Fibroblast of upper back skin (primary cell): ENCODE measurements around the gene CALCB.

Experiments used
- DNase-seq: peaks from one replicate; pipeline ENCODE4 v3.0.0-alpha.2; 2013

The CALCB gene

DNA sequence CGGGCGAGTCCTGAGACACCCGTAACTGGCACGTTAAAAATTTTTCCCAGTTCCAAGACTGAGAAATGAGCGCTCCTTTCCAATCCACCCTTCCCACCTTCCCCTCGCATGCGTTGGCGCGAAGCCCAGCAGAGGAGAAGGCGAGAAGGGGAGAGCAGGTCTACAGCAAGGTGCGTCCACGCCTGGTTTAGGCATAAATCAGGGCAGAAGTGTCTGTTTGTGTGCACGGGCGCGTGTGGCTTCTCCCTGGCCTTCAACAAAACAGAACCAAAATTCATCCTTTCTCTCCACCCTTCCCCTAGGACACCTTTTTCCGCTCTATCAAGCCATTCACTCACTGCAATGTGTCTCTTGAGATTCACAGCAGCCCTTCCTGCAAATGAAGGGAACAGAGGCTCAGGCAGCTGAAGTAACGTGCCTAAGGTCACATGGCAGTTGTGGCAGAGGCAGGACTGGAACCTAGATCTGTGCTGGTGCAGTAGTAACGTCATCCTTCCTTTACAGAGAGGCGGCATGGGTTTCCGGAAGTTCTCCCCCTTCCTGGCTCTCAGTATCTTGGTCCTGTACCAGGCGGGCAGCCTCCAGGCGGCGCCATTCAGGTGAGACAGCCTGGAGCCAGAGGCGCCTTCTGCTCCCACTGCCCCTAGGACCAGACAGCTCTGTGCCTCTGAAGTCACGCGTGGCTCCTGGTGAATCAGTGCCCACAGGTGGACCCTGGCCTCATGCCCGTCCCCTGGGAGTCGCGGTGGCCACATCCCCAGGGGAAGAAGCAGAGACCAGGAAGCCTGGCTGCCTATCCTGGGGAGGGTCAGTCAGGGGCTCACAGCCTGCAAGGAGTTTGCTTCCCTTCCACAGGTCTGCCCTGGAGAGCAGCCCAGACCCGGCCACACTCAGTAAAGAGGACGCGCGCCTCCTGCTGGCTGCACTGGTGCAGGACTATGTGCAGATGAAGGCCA lies 1.1 kb downstream of the CALCB start:
- DNase-seq = peak; percentile 61

DNA sequence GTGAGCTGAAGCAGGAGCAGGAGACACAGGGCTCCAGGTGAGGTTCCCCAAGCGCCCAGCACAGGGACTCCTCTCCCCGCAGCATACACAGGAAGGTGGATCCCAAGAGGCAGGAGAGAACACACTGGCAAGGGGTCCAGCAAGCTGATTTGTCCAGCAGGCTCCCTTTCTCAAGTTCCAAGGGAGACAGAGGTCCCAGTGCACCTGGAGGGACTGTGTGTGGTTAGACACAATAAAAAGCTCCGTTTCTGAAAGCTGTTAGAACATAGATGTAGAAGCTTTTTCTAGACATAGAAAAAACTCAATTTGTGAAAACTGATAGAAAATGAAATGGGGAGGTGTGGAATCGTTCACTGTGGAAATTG lies 1.8 kb downstream of the CALCB start:
- DNase-seq = no peak

DNA sequence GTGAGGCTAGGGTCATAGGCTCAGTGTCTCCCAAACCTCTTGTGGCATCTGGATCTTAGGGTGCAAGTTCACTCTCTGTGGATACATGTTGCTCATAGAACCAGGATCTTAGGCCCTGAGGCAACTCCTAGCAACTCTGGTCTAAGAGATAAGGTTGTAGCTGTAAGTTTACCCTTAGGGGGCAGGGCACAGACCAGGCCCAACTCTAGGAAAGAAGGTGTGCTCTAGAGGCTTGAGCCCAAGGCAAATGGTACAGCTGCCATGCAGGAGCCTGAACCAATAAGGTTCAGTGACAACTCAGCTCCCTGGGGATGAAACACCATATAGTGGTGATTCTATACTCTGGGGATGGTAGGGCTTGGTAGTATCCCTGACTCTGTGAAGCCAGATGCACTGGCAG lies 17.8 kb downstream of the CALCB start:
- no peak for DNase-seq

DNA sequence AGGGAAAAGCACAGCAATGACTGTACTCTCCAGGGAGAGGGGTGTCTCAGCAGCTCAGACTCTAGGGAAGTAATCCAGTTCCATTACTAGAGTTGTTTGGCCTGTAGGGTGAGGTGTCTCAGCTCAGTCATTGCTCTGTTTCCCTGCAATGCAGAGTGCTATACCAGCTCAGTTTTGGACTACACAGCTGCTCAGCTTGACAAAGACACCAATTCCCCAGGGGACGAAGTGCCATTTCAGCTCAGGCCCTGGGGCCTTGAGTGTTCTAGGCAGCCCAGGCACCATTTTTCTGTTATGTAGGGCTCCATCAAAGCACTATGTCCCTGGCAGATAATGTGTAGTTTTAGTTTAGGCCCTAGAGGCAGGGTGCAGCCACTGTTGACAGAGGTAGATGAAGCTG lies 18.2 kb downstream of the CALCB start:
- DNase-seq = no peak

DNA sequence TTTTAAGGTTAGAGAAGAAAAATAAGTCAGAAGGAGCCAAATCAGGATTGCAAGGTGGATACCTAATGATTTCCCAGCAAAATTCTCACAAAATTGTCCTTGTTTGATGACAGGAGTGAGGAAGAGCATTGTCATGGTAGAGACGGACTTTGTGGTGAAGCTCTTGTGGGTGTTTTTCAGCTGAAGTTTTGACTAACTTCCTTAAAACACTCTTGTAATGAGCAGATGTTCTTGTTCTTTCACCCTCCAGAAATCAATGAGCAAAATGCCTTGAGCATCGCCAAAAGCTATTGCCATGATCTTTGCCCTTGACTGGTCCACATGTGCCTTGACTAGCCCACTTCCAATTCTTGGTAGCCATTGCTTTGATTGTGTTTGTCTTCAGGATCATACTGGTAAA lies 20.0 kb downstream of the CALCB start:
- DNase-seq = no peak

DNA sequence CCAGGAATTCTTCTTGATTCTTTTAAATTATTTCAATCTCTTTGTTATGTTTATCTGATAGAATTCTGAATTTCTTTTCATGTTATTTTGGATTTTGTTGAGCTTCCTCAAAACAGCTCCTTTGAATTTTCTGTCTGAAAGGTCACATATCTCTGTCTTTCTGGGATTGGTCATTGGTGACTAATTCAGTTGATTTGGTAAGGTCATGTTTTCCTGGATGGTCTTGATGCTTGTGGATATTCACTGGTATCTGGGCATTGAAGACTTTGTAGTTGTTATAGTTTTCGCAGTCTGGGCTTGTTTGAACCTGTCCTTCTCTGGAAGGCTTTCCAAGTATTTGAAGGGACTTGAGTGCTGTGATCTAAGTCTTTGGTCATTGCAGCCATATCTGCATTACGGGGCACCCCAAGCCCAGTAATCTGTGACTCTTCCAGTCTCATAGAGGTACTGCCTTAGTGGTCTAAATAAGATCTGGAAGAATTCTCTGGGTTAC lies 22.4 kb downstream of the CALCB start:
- DNase-seq = no peak

DNA sequence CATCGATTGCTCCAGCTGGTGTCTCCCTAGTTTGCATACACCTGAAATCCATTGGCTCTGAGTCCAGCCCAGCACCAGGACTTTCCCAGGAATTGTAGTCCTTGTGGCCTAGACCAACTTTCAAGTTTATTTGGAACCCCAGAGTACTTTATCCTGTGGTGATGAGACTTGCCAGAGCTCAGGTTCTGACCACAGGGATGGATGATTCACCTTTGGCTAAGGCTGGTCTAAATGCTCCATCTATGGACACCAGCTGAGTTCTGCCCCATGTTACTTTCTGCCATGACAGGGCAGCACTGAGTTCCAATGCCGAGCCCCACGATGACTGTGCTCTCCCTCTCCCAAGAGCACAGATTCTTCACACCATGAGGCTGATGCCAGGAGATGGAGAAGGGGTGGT lies 24.0 kb downstream of the CALCB start:
- DNase-seq = no peak

DNA sequence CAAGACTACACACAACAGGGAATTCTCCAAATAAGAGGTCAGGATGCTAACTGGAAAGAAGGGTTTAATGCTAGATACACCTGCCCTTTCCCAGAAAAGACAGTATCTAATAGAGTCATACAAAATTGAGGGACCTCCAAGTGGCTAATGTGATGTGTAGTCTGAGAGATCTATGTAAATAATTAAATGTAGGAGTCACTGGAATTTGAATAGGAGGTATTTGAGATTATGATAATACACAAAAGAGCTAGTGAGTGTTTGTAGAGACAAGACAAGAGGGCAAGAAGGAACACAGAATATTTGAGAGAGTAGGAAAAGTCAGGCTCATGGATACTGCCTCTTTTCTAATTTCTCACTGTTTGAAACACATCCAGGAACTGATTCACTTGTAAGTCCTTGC lies 25.9 kb downstream of the CALCB start:
- no peak for DNase-seq

DNA sequence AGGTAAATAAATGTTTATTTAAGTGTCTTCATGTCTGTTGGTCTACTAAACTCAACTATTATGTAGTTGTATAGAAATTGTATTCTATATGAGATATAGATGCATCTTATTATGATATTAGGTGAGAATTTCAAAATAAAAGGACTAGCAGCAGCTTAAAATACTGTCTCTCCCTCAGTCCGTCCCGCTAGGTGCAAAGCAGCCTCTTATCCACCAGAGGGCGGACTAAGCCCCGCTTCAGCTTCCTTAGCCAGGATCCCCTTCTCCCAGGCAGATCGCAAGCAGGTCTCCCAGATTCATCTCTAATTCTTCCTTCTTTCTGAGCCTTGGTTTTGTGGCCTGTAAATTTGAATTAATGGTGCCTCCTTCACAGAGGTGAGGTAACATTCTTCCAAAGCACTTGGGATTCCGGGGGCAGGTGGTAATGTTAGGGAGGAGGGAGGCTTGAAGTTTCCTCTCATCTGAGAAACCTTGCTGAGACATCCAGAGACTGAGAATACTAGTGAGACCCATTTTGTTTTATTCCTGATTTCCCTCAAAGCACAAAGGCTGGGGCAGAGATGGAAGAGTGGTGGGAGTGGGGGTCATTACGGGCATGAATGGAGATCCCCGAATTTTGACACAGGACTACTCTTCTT lies 27.8 kb downstream of the CALCB start:
- peak; percentile 61 for DNase-seq

DNA sequence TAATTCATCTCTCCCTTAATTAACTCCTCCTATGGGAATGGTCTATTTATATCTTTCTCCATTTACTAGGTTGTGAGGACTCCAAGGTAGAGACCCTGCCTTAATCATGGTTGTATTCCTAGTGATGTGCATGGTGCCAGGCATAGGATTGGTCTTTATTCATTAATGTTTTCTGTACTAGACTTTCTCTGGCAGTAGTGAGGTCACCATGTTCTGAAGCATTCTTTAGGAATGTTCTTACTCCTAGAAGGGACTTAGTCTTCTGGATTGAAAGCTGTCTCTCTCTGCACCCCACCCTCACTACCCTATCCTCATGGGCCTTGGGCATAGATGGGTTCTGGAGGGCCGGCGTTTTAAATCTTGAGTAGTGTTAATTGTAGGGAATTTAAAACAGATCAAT lies 30.8 kb downstream of the CALCB start:
- no peak for DNase-seq

DNA sequence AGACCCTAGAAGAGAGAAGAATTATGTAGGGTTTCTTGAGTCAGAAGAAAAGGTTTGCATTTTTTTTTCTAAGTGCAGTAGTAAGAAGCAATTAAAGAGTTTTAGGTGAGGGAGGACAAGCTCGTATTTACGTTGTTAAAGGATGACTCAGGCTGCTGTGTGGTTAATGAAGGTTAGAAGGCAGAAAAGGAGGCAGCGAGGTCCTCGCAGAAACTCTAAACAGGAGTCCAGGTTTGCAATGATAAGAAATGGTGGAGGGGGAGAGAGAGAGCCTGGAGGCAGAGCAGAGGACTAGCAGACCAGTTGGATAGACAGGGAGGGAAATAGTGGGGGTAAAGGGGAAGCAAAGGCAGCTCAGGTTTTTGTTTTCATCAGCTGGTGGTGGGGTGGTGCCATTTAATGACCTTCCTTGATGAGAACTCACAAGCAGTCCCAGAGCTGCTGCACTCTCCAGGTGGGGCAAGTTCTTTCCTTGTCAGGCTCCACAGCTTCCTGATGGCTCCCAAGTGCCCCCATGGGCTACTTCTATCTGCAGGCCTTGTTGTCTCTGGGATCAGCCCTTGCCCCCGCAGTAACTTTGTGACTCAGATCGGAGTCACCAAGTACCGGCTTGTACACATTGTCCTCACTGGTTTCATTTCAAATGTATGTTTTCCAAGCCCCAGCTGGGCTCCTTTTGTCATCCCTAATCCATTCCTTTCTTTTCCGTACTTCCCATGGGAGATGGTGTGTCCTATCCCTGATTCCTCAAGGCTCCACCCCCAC lies 33.0 kb downstream of the CALCB start:
- DNase-seq = peak; percentile 63

DNA sequence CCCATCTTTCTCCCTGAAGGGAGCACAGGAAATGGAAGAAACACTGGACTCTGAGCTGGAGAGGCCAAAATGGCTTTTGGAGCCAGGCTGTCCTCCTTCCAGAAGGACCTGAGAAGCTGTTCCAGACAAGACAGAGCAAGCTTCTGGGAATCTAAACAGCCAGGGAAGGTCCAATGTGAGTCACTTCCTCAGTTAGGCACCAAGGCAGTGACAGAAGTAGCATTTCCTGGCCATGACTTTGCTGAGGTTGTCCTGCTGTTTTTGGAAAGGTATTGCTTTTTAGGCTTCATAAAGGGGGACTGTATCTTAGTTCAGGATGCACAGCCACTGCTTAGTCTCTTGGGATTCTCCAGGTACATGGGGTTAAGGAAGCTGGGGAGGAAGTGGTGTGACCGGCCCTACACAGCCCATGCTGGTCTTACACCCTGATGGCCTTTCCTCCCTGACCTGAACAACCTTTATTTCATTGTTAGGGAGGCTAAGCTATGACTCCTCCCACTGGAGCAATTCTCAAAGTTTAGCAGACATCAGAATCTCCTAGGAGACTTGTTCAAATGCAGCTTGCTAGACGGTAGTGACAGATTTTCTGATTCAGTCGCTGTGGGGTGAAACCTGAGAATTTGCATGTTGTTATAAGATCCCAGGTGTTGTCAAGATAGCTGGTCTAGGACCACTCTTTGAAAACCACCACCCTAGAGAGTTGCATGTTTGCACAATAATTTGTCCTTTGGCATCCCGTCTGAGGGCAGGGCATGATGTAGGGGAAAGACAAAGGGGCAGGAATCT lies 34.5 kb downstream of the CALCB start:
- DNase-seq = no peak

DNA sequence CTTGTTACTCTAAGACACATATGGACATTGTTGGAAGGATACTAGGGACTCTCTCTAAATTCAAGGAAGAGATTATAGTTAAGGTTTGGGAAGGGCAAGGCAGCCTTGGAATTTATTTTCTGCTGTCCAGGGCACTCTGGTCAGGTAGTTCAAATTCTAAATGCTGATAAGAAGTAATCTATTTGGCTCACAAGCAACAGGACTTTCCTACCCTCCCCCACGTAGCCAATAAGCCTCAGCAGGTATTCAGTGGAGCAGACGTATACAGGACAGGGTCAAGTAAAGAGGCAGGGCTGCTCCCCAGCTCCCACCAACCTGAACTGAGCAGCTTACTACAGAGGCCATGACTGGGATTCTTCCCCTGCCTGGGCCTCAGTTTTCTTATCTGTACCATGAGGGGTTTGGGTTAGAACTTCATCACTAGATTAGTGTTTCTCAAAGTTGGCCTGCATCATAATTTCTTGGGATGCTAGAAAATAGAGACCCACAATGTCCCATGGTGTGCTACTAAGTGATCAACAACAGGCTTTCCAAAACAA lies 35.3 kb downstream of the CALCB start:
- DNase-seq = no peak

DNA sequence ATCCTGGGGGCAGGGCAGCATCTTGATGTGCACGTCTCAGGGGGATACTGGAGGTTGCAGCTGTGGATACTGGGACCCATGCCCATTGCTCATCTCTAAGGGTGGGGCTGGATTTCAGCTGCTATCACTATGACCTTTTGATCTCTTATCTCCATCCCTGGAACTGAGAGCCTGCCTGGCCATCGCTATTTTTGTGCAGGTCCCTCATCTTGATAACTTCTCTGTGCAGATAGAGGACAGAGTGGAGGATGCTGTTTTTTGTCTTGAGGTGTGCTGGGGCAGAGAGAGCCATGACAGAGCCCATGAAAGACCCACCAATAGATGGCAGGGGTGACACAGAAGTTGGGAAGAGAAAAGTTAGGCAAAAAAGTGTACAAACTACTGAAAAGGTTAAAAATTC lies 36.2 kb downstream of the CALCB start:
- no peak for DNase-seq

DNA sequence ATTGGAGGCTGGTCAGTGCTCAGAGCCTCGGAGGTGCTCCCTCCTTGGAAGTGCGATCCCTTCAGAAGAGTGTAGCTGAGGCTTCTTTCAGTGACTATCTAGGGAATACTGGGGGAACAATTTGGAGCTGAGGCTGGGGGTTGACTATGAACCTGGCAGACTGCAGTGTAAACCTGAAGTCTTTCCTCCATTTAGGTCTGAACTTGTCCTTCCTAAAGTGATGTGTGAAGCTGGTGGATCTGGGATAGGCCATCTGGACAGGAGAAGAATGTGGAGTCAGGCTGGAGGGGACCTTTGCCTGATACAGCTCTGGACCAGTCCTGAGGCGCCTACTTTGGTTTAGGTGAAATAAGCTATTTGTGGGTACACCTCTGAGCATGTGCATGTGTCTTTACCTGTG lies 37.8 kb downstream of the CALCB start:
- DNase-seq = no peak

DNA sequence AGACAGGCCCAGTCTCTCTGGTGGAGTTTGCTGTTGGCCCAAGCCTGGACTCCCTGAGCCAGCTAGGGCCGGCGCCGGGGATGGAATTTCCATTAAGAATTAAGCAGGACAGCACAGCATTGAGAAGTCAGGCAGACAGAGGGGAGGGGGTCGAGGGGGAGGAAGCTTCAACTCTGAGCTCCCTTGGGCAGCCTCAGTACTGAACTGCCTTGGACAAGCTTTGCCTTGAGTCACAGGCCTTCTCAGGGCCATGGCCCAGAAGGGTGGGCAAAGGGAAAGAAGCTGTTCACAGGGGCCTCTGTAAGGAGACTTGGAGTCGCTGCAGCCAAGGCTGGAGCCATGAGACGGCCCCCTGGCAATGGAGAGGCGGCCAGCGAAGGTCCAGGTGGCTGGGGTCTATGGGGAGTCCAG lies 38.7 kb downstream of the CALCB start:
- no peak for DNase-seq

DNA sequence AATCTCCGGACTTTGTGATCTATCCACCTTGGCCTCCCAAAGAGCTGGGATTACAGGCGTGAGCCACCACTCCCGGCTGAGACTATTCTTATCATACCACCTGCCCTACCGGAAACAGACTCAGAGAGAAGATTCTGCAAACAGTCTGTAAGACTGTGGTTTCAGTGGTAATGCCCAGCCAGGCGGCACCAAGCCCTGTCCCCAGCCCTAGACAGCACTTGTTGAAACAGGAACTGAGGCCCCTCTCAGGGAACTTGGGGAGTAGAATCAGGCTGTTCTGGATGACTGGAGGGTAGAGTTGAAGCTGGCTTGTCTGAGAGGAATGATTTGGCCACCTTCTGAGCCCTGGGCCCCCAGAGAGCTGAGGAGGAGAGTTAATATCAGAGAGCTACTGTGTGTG lies 40.0 kb downstream of the CALCB start:
- no peak for DNase-seq

DNA sequence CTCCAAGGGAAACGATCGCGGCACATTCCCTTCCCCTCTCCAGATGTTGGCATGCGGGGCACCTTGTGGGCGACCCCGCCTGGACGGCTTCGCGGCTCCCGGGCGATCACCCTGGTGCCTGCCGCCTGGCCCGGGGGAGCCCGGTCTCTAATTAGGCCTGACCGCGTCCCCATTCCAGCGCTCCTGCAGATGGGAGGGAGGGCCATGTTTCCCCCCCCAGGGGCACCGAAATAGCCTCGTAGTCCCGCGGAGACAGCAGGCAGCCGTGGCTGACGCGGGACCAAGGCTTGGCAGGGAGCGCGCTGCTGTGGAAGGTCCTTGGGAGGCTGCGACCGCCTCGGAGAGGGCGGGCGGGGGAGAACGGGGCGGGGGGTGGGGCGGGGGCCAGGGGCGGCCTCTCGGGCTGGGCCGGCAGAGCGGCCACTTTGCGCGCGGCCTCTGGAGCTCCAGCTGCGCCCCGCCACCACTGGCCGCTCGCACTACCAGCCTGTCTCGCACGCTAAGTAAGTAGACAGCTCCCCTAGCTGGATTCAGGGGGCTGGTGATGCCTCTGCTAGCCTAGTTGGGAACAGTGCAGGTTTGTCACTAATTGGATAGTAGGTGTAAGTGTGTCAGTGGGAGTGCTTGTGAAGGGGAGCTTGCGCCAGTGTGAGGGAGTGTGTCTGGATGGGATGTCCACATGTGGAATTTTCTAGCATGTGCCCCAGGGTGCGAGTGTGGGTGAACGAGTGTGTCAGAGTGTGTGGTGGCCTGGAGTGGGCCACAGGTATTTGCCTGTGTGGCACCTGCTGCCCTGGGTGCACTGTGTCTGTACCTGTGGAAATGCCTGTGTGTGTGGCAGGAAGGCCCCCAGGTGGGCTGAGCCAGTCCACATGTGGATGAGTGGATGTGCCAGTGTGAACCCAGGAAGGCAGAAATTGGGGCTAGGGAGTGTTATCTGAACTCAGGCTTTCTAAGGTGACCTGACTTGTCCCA lies 41.4 kb downstream of the CALCB start, which contains the start of gene INSC:
Gene INSC, plus strand, starts transcription at position 423 of the 975 bp plus-strand sequence. CDS start 34,252 bp downstream, outside the sequence.
- DNase-seq = no peak

DNA sequence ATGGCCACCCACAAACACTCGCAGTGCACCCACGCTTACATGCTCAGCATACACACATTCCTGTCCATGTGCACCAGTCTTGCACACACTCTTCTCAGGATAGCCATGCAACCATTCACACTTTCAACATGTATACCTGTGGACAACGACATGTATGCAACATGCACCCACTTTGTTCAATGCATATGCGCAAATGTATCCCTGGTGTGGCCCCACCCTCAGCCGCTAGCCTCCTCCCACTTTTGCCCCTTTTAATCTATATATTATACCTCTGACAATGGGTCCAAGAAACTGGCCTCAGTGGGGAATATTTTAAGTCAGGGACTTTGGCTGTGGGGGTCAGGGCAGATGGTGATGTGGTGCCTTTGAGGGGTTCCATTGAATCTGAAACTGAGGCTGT lies 42.3 kb downstream of the CALCB start:
- DNase-seq = no peak

DNA sequence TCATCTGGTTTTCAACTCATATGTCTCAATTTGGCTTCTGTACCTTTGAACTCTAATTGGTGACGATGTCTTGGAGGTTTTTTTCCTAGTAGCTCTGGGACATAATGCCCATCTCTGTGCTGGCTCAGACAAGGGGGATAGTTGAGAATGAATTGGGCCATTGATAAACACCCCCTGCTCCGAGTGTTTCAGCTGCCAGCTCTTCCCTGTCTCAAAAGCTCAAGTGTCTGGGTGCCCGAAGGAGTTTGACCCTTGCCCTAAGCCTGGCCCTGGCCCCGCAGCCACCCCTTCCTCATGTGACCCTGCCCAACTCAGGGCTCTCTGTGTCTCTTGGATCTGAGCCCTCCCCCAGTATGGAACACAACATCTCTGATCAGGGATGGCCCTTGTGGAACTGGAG lies 44.4 kb downstream of the CALCB start:
- DNase-seq = no peak

DNA sequence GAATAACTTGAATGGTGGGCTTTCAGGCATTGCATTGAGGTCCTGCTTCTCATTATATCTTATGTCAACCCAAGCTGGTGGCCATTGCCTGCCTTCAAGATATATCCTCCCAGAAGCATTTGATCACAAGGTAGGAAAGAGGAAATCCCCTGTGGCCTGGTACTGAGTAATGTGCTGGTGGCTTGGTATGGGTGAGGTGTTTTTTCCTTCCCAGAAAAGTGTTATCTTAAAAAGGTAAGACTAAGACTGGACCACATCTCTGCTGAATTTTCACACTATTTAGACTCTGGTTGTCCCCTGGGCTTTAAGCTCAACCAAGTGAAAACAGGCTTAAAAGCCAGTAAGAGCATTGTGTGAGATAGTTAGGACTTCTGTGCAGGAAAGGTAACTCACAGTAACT lies 45.0 kb downstream of the CALCB start:
- no peak for DNase-seq
